MM.1S (cell line): Measurements from ENCODE around the gene NCF2.

Source experiments
- DNase-seq: peaks from one replicate; pipeline ENCODE4 v3.0.0-alpha.2; 2015
- H2AFZ ChIP-seq: fragments of 300-600 bp; sonication (generic); 2 replicates; pipeline ENCODE4 v1.6.0; 2016; ENCODE audit warnings: antibody characterized with exemption, low read length
- H3F3A ChIP-seq: fragments of 300-600 bp; sonication (generic); 2 replicates; pipeline ENCODE4 v1.6.1; 2016; ENCODE audit warnings: mild to moderate bottlenecking, antibody characterized with exemption, low read length, moderate library complexity, mixed read lengths; ENCODE audit not compliant: insufficient read depth
- H3K27ac ChIP-seq: fragments of 300-600 bp; sonication (generic); 2 replicates; pipeline ENCODE4 v1.5.1; 2016; ENCODE audit warnings: mild to moderate bottlenecking, low read length
- H3K27me3 ChIP-seq: fragments of 300-600 bp; sonication (generic); replicated peaks from 2 replicates; pipeline ENCODE4 v1.6.0; 2016; ENCODE audit warnings: low read length; ENCODE audit not compliant: insufficient read depth
- H3K36me3 ChIP-seq: fragments of 300-600 bp; sonication (generic); replicated peaks from 2 replicates; pipeline ENCODE4 v1.6.1; 2016; ENCODE audit warnings: mild to moderate bottlenecking, low read length, mixed read lengths; ENCODE audit not compliant: insufficient read depth
- H3K4me1 ChIP-seq: fragments of 300-600 bp; sonication (generic); 2 replicates; pipeline ENCODE4 v1.6.1; 2016; ENCODE audit warnings: low read length, mixed read lengths
- H3K4me2 ChIP-seq: fragments of 300-600 bp; sonication (generic); 2 replicates; pipeline ENCODE4 v1.6.0; 2016; ENCODE audit warnings: low read depth, low read length
- H3K4me3 ChIP-seq: fragments of 300-600 bp; sonication (generic); 2 replicates; pipeline ENCODE4 v1.5.1; 2016; ENCODE audit warnings: low read length, mixed read lengths
- H3K79me2 ChIP-seq: fragments of 300-600 bp; sonication (generic); 2 replicates; pipeline ENCODE4 v1.6.1; 2016; ENCODE audit warnings: mixed run types, low read length, mixed read lengths
- H3K9ac ChIP-seq: fragments of 300-600 bp; sonication (generic); 2 replicates; pipeline ENCODE4 v1.6.1; 2016; ENCODE audit warnings: low read length, mixed read lengths
- H3K9me2 ChIP-seq: fragments of 300-600 bp; sonication (generic); replicated peaks from 2 replicates; pipeline ENCODE4 v1.6.1; 2016; ENCODE audit warnings: mild to moderate bottlenecking, low read length, mixed read lengths; ENCODE audit not compliant: insufficient read depth
- H3K9me3 ChIP-seq: fragments of 300-600 bp; sonication (generic); replicated peaks from 2 replicates; pipeline ENCODE4 v1.6.1; 2016; ENCODE audit warnings: mild to moderate bottlenecking, low read length, mixed read lengths; ENCODE audit not compliant: insufficient read depth
- H4K20me1 ChIP-seq: fragments of 300-600 bp; sonication (generic); 2 replicates; pipeline ENCODE4 v1.6.1; 2016; ENCODE audit warnings: mild to moderate bottlenecking, low read length, moderate library complexity, mixed read lengths; ENCODE audit not compliant: insufficient read depth
- EZH2 ChIP-seq: fragments of 300-600 bp; sonication (generic); optimal IDR thresholded peaks from 2 replicates; pipeline ENCODE3; 2017; ENCODE audit warnings: low read depth, mild to moderate bottlenecking, antibody characterized with exemption, low read length, mixed read lengths
- EZH2phosphoT487 ChIP-seq: fragments of 300-600 bp; sonication (generic); IDR thresholded peaks from 2 replicates; pipeline ENCODE4 v1.6.1; 2018; ENCODE audit warnings: antibody characterized with exemption, low read length
- TF ChIP-seq, protein P1 (sequence below): fragments of 300-600 bp; sonication (generic); IDR thresholded peaks from 2 replicates; pipeline ENCODE4 v1.5.1; 2016; ENCODE audit warnings: antibody characterized with exemption, low read length, mixed read lengths

The NCF2 gene

DNA sequence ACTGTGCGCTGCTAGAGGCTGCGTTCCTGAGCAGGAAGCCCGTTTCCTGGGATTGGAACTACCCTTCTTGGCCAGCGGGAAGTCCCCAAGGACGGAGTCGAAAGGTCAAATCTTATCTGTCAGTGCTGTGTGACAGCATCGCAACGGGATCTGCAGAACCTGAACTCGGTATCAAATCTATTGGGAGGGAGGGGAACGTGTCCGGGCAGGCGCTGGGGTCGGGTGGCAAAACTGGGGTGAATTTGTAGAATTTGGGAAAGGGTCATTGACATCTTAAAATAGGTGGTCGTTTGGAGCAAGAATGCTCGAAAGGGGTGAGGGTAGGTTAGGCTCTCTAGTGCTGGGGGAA, 46.0 kb upstream of the NCF2 start:
- Histone ChIP-seq H3K27me3 (no peaks in the 10 kb centered on the region), H3K27ac (peak overlapping the region; percentile 52; the same call in 1 of the 2 replicates), H3K9me3 (no peaks in the 10 kb centered on the region), H3K79me2 (peaks cover 42% of the 10 kb centered on the region), H3K9ac (peak overlapping the region; percentile 44), H4K20me1 (peaks cover 5% of the 10 kb centered on the region; the same call in 1 of the 2 replicates), H3K4me1 (peaks cover 18% of the 10 kb centered on the region), H3F3A (peaks cover 19% of the 10 kb centered on the region), H3K4me2 (peak overlapping the region; percentile 93), H2AFZ (peak overlapping the region; percentile 97), H3K36me3 (no peaks in the 10 kb centered on the region), H3K9me2 (no peaks in the 10 kb centered on the region), H3K4me3 (peak overlapping the region; percentile 91)
- no peak for DNase-seq
- TF ChIP-seq, protein P1, sequence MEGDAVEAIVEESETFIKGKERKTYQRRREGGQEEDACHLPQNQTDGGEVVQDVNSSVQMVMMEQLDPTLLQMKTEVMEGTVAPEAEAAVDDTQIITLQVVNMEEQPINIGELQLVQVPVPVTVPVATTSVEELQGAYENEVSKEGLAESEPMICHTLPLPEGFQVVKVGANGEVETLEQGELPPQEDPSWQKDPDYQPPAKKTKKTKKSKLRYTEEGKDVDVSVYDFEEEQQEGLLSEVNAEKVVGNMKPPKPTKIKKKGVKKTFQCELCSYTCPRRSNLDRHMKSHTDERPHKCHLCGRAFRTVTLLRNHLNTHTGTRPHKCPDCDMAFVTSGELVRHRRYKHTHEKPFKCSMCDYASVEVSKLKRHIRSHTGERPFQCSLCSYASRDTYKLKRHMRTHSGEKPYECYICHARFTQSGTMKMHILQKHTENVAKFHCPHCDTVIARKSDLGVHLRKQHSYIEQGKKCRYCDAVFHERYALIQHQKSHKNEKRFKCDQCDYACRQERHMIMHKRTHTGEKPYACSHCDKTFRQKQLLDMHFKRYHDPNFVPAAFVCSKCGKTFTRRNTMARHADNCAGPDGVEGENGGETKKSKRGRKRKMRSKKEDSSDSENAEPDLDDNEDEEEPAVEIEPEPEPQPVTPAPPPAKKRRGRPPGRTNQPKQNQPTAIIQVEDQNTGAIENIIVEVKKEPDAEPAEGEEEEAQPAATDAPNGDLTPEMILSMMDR, result no peak
- no peak for TF ChIP-seq EZH2phosphoT487
- TF ChIP-seq EZH2, result no peak

DNA sequence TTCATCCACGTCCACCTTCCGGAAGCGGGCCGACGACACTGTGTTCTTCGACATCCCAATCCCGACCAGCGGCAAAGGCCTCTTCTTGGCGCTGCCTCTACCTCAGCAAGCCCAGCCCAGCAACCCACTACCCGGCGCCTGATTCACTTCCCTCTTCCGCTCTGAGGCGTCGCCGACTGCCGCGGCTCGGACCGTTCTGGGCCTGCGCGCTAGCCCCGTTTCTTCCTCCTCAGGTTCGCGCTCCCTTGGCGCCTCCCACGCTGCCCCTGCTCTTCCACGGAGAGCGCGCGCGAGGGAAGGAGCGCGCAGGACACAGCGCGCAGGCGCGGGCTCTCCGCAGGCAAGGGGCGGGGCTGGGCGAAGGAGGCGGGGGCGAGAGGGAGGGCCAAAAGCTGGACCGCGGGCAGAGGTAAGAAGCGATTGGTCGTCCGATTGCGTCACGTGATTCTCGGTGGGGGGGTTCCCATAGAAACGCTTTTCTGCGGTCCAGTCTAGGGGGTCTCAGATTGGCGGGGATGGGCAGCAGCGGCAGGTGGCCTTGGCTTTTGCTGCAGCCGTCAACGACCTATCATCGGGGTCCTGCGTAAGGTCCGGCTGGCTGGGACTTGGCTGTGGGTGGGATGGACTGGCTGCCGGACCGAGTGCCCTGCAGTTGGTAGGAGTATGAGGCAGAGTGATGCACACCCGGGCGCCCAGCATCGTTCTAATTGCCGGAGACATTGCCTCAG, 45.5 kb upstream of the NCF2 start, which contains the start of gene ARPC5:
TSS of gene ARPC5 (minus strand) at position 178 of the 728 bp plus-strand sequence. CDS start at position 54, 124 bp downstream.
- Histone ChIP-seq H3K9me2 (no peaks in the 10 kb centered on the region), H2AFZ (peak within 1 kb of the TSS; percentile 97), H3K9ac (peak within 1 kb of the TSS; percentile 82), H3K9me3 (no peaks in the 10 kb centered on the region), H4K20me1 (peaks cover 5% of the 10 kb centered on the region; the same call in 1 of the 2 replicates), H3K27me3 (no peaks in the 10 kb centered on the region), H3K79me2 (peaks cover 48% of the 10 kb centered on the region), H3K4me1 (peaks cover 19% of the 10 kb centered on the region), H3K27ac (peak within 1 kb of the TSS; percentile 52; the same call in 1 of the 2 replicates), H3K36me3 (0 out of 2 replicates have a peak, but pooled peaks cover 2% of the 10 kb centered on the region), H3K4me3 (peak within 1 kb of the TSS; percentile 91), H3K4me2 (peak within 1 kb of the TSS; percentile 93), H3F3A (peaks cover 19% of the 10 kb centered on the region)
- peak; percentile 99 for DNase-seq
- no peak for TF ChIP-seq EZH2
- TF ChIP-seq, protein P1, result no peak
- TF ChIP-seq EZH2phosphoT487, result no peak

DNA sequence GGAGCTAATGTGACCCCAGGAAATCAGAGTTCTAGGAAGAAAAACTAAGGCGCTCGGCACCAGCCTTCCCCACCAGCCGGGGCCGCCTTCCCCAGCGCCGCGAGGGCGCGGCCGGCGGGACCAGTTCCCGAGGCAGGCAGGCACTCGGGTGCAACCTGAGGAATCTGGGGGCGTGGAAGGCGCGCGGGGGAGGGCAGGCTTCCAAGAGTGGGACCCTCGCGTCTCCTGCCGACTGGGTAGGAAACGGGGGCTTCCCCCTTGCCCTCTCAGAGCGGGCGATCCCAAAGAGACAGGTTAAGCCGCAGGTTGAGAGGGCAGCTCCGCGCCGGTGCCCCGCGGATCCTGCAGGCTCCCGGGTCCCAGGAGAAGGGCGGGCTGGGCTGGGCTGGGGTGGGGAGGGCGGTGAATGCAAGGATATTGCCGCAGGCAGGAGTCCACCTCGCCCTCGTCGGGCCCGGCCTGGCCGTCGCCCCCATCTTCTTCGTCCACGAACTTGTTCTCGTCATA, 44.9 kb upstream of the NCF2 start:
- no peaks in the 10 kb centered on the region for H3K27me3 ChIP-seq
- peak overlapping the region; percentile 52; the same call in 1 of the 2 replicates for H3K27ac ChIP-seq
- DNase-seq, result peak; percentile 42
- H3K9me2 ChIP-seq, result no peaks in the 10 kb centered on the region
- H3K4me3 ChIP-seq, result peak overlapping the region; percentile 91
- peaks cover 25% of the 10 kb centered on the region for H3K4me1 ChIP-seq
- TF ChIP-seq EZH2 (no peak), EZH2phosphoT487 (no peak)
- TF ChIP-seq, protein P1, result peak; percentile 9; the same call in 1 of the 2 replicates
- peaks cover 21% of the 10 kb centered on the region for H3F3A ChIP-seq
- peak overlapping the region; percentile 82 for H3K9ac ChIP-seq
- peak overlapping the region; percentile 69 for H2AFZ ChIP-seq
- H3K36me3 ChIP-seq, result peaks cover 7% of the 10 kb centered on the region; the same call in 1 of the 2 replicates
- H3K9me3 ChIP-seq, result no peaks in the 10 kb centered on the region
- peaks cover 5% of the 10 kb centered on the region; the same call in 1 of the 2 replicates for H4K20me1 ChIP-seq
- H3K79me2 ChIP-seq, result peaks cover 54% of the 10 kb centered on the region
- peak overlapping the region; percentile 73 for H3K4me2 ChIP-seq
